ENCODE measurements around the gene TAS1R2. TPM values are rescaled to one million over a fixed set of nuclear protein-coding genes. Genes with fewer than 3 reads are reported as not detected.

The TAS1R2 gene
- total and polyA plus RNA-seq, 2 of the 8 experiments (the other 6 are each of a cell fraction or from before 2014, with no cell fraction given) = not detected

DNA sequence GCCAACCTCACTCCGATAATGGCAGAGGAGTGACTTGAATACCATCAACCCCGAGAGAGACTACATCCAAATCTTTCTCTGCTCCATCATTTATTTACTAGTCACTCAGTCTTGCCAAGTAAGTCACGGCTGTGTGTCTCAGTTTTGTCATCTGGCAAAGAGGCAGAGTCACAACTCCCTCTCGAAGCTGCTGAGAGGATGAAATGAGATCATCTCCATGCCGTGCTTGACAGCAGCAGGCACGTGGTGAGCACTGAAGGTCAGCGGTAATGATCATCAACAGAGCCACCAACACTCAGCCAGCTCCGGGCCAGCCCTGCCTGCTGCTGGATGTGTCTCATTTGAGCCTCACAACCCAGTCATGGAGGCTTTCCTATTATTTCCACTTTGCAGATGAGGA, 23.0 kb upstream of the TAS1R2 start:
- TF ChIP-seq RXRA (IDR thresholded peaks at IDR 0.05; ENCODE audit: insufficient read depth, low read depth, low read length) (no peak), YY1 (IDR thresholded peaks at IDR 0.05; ENCODE audit: low read depth, low read length) (no peak), SIN3A (conservative IDR thresholded peaks at IDR 0.05 in 1 of 2, IDR thresholded peaks at IDR 0.05 in 1 of 2; ENCODE audit: low read depth in 1 of 2, low read length in 2 of 2) (no peak)
- Histone ChIP-seq H3K56ac (replicated peaks; ENCODE audit: insufficient read length, low read depth, low read length) (no peak overlapping the region), H4K20me1 (replicated peaks in 1 of 2; ENCODE audit: control insufficient read depth in 1 of 2, insufficient read depth in 2 of 2, low read length in 2 of 2) (peaks cover 0 to 8% of the 10 kb centered on the region in 2 experiments), H2BK20ac (ENCODE audit: low read length) (no peak overlapping the region), H3K4me3 (ENCODE audit: extremely low read depth in 1 of 4, insufficient read depth in 2 of 4, low read depth in 3 of 4, low read length in 4 of 4) (no peak overlapping the region), H3K79me1 (ENCODE audit: low read depth, low read length) (no peaks in the 10 kb centered on the region), H4K5ac (ENCODE audit: insufficient read length, low read depth, low read length) (no peak overlapping the region), H3K9ac (replicated peaks in 1 of 4; ENCODE audit: extremely low read depth in 1 of 4, low read depth in 3 of 4, low read length in 3 of 4) (no peak overlapping the region), H3K27ac (ENCODE audit: low read depth, low read length) (no peak overlapping the region), H2BK12ac (ENCODE audit: low read depth, low read length) (no peak overlapping the region), H2BK5ac (ENCODE audit: low read depth, low read length) (no peak overlapping the region), H3K4me2 (ENCODE audit: insufficient read depth in 1 of 2, low read depth in 2 of 2, low read length in 2 of 2) (no peak overlapping the region), H3K4ac (replicated peaks; ENCODE audit: insufficient read length, low read depth, low read length) (no peak overlapping the region), H2AK5ac (ENCODE audit: low read depth, low read length) (no peak overlapping the region), H3K14ac (ENCODE audit: insufficient read length) (no peak overlapping the region), H3K23ac (ENCODE audit: insufficient read length) (no peak overlapping the region), H3K18ac (ENCODE audit: extremely low read depth, low read length) (no peak overlapping the region), H3K4me1 (replicated peaks in 1 of 4; ENCODE audit: control insufficient read depth in 3 of 4, insufficient read depth in 4 of 4, low read length in 3 of 4) (peaks cover 0 to 6% (median 4%) of the 10 kb centered on the region in 4 experiments; a peak in 4 of 7 replicates), H4K8ac (ENCODE audit: extremely low read depth, insufficient read depth, low read length) (no peak overlapping the region), H3K9me3 (ENCODE audit: insufficient read depth in 2 of 2, low read depth in 1 of 2, low read length in 1 of 2) (no peaks in the 10 kb centered on the region), H3K27me3 (replicated peaks in 1 of 4; ENCODE audit: control insufficient read depth in 3 of 4, extremely low read depth in 1 of 4, insufficient read depth in 3 of 4, low read length in 3 of 4) (no peaks in the 10 kb centered on the region), H4K91ac (replicated peaks; ENCODE audit: insufficient read length, low read length) (no peak overlapping the region), H3K23me2 (ENCODE audit: low read depth, low read length) (no peaks in the 10 kb centered on the region), H2AFZ (ENCODE audit: low read length) (no peak overlapping the region), H2BK120ac (replicated peaks; ENCODE audit: low read depth, low read length) (no peak overlapping the region), H3K79me2 (ENCODE audit: control insufficient read depth in 1 of 2, insufficient read depth in 2 of 2, low read length in 2 of 2) (no peaks in the 10 kb centered on the region), H2BK15ac (ENCODE audit: low read length) (no peak overlapping the region), H3K36me3 (ENCODE audit: control insufficient read depth in 2 of 4, insufficient read depth in 4 of 4, low read length in 3 of 4) (peaks cover 0 to 11% (median 2%) of the 10 kb centered on the region in 4 experiments; a peak in 4 of 8 replicates)
- DNase-seq (ENCODE audit: low read depth in 1 of 2, low spot score in 2 of 2) = no peak
- CTCF ChIA-PET (ENCODE audit: partially characterized antibody) = interaction anchor here (0.7 to 14.4 kb wide), 5 partner anchors 7 to 190 kb away, joined by 3 to 131 read pairs (median 19); partner anchors contain the start of gene ALDH4A1
- POLR2A ChIA-PET (ENCODE audit: partially characterized antibody) = no interaction called here
- FAIRE-seq = no peak
- 90% methylated on average over 8 of the region's 8 CpGs; no CpG with 5 or more reads in 1 of the 2 experiments for WGBS, 2 experiments (ENCODE audit: extremely low coverage in 1 of 2, insufficient coverage in 1 of 2, insufficient read length in 1 of 2, insufficient replicate concordance in 2 of 2, low coverage in 1 of 2, low lambda C conversion rate in 2 of 2, missing lambda C conversion rate in 1 of 2)
